Measurements from ENCODE around the gene DBNDD2. TPM values are rescaled to one million over a fixed set of nuclear protein-coding genes. Genes with fewer than 3 reads are reported as not detected.

The DBNDD2 gene
- total and polyA plus RNA-seq, 4 donors = 11.7 to 75.4 (median 57.8) TPM

DNA sequence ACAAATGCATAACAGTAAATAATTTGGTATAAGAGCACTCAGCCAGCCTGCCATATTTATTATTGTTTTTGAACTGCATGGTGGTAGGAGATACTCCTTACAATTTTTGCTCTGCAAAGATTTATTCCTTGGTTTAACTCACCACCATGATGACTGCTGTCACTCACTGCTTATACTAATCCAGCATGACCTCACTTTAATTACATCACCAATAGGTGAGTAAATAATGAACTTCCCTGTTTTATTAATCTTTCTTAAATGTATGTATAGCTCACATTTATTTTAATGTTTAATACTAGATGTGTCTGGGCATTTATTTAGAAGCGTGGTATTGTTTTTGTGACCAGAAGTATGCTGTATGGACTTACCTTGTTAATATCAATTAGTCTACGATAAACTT, 17.2 kb upstream of the DBNDD2 start:
- no peaks in the 10 kb centered on the region for H3K27me3 ChIP-seq (ENCODE audit: control insufficient read depth in 3 of 3, insufficient read depth in 3 of 3, low read length in 2 of 3)
- H3K4me3 ChIP-seq = no peak overlapping the region
- no peaks in the 10 kb centered on the region for H3K4me1 ChIP-seq (ENCODE audit: control insufficient read depth in 5 of 5, insufficient read depth in 5 of 5, low read length in 5 of 5)
- no peak for DNase-seq
- 91 to 95% methylated on average over 2 of the region's 2 CpGs for WGBS, 2 donors
- no peak overlapping the region for H3K27ac ChIP-seq (ENCODE audit: low read depth in 1 of 2, low read length in 1 of 2)
- H3K9me3 ChIP-seq (ENCODE audit: control insufficient read depth in 4 of 4, insufficient read depth in 3 of 4, low read length in 3 of 4) = no peaks in the 10 kb centered on the region
- TF ChIP-seq CTCF (IDR thresholded peaks at IDR 0.05; ENCODE audit: control extremely low read depth, extremely low read depth) = no peak
- no peak for ATAC-seq (ENCODE audit: insufficient read depth, low FRiP score)
- H3K36me3 ChIP-seq (ENCODE audit: control insufficient read depth in 4 of 4, insufficient read depth in 4 of 4, low read length in 4 of 4) = no peaks in the 10 kb centered on the region
- H3K9ac ChIP-seq (ENCODE audit: insufficient read depth in 1 of 2, low read length in 2 of 2) = no peak overlapping the region

DNA sequence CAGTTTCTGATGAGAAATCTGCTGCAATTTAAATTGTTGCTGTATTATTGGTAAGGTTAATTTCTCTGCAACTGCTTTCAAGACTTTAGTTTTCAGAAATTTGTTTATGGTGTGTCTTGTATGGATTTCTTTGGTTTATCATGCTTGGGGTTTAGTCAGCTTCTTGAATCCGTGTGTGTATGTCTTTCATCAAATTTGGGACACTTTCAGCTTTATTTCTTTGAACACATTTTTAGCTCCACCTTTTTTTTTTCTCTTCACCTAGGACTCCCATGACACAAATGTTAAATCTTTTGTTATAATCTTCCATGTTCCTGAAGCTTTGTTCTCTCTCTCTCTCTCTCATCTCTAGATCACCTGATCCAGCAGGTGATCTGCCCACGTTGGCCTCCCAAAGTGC, 16.5 kb upstream of the DBNDD2 start:
- Histone ChIP-seq H3K4me3 (no peak overlapping the region), H3K27me3 (ENCODE audit: control insufficient read depth in 3 of 3, insufficient read depth in 3 of 3, low read length in 2 of 3) (no peaks in the 10 kb centered on the region), H3K9me3 (ENCODE audit: control insufficient read depth in 4 of 4, insufficient read depth in 3 of 4, low read length in 3 of 4) (no peaks in the 10 kb centered on the region), H3K27ac (ENCODE audit: low read depth in 1 of 2, low read length in 1 of 2) (no peak overlapping the region), H3K9ac (ENCODE audit: insufficient read depth in 1 of 2, low read length in 2 of 2) (no peak overlapping the region), H3K4me1 (ENCODE audit: control insufficient read depth in 5 of 5, insufficient read depth in 5 of 5, low read length in 5 of 5) (no peaks in the 10 kb centered on the region), H3K36me3 (ENCODE audit: control insufficient read depth in 4 of 4, insufficient read depth in 4 of 4, low read length in 4 of 4) (no peaks in the 10 kb centered on the region)
- no peak for TF ChIP-seq CTCF (IDR thresholded peaks at IDR 0.05; ENCODE audit: control extremely low read depth, extremely low read depth)
- DNase-seq = no peak
- ATAC-seq (ENCODE audit: insufficient read depth, low FRiP score) = no peak
- WGBS, 2 donors = 89 to 90% methylated on average over 2 of the region's 2 CpGs

DNA sequence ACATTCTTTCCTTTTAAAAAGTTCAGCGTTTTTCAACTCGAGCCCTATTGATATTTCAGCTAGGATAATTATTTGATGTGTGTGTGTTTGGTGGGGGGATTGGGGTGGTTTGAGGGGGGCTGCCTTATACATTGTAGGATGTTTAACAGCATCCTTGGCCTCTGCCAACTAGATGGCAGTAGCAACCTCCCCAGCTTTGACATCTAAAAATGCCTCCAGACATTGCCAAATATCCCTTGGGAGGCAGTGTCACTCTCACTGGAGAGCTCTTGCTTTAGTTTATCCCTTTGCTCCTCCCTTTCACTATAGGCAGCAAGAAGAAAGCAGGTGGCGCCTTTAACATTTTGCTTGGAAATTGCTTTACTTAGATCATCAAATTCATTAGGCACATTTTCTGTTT, 15.4 kb upstream of the DBNDD2 start:
- 84 to 86% methylated on average over 3 of the region's 3 CpGs for WGBS, 2 donors
- no peak for TF ChIP-seq CTCF (IDR thresholded peaks at IDR 0.05; ENCODE audit: control extremely low read depth, extremely low read depth)
- Histone ChIP-seq H3K9ac (ENCODE audit: insufficient read depth in 1 of 2, low read length in 2 of 2) (no peak overlapping the region), H3K27me3 (ENCODE audit: control insufficient read depth in 3 of 3, insufficient read depth in 3 of 3, low read length in 2 of 3) (no peaks in the 10 kb centered on the region), H3K27ac (ENCODE audit: low read depth in 1 of 2, low read length in 1 of 2) (no peak overlapping the region), H3K9me3 (ENCODE audit: control insufficient read depth in 4 of 4, insufficient read depth in 3 of 4, low read length in 3 of 4) (no peaks in the 10 kb centered on the region), H3K36me3 (ENCODE audit: control insufficient read depth in 4 of 4, insufficient read depth in 4 of 4, low read length in 4 of 4) (no peaks in the 10 kb centered on the region), H3K4me1 (ENCODE audit: control insufficient read depth in 5 of 5, insufficient read depth in 5 of 5, low read length in 5 of 5) (no peaks in the 10 kb centered on the region), H3K4me3 (no peak overlapping the region)
- no peak for DNase-seq
- ATAC-seq (ENCODE audit: insufficient read depth, low FRiP score) = no peak
